ENCODE measurements around the gene RHOT2.

Gene RHOT2

DNA sequence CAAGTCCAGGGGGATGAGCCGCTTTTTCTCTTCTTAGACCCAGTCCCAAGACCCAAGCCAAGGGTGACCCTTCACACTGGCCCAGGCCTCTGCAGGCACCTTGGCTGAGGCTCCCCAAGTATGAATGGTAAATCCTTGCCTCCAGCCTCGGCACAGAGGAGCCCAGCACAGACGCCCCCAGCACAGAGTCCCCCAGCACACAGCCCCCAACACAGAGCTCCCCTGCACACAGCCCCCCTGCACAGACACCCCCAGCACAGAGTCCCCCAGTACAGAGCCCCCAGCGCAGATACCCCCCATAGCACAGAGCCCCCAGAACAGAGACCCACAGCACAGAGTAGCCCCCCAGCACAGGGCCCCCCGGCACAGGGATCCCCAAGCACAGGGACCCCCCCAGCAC, 27.3 kb upstream of the RHOT2 start:
- DNase-seq = no peak
- peaks cover 7% of the 10 kb centered on the region for H3K27me3 Mint-ChIP-seq
- H3K27ac Mint-ChIP-seq = no peak overlapping the region
- no peak for ATAC-seq
- H3K4me1 Mint-ChIP-seq = peaks cover 52% of the 10 kb centered on the region
- peak overlapping the region; percentile 66 to 68 for H3K4me3 Mint-ChIP-seq
- H3K9me3 Mint-ChIP-seq = no peaks in the 10 kb centered on the region

DNA sequence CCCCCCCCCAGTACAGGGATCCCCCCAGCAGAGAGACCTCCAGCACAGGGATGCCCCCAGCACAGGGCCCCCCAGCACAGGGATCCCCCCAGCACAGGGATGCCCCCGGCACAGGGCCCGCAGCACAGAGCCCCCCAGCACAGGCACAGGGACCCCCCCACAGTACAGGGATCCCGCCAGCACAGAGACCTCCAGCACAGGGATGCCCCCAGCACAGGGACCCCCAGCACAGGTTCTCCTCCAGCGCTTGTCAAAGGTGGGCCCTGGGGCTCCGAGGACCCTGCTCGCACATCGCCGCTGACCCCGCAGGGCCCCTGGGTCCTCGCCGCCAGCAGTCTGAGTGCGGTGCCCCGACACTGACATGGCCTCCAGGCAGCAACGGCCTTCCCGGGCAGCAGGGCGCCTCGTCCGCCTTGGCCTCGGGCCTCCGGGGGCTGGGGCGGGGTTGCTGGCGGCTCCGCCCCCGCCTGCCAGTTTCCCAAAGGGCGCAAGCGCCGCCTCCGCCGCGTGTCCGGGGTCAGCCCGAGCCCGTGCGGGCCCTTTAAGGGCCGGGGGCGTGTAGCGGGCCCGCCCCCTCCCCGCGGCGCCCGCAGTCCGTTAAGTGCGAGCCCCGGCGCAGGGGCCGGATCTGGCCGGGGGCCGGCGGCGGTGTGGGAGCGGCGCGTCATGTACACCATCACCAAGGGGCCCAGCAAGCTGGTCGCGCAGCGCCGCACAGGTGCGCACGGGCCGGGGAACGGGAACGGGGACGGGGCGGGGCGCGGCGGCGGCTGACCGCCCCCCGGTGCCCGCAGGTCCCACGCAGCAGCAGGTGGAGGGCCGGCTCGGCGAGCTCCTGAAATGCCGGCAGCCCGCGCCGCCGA, 26.4 kb upstream of the RHOT2 start, which contains the start of gene MCRIP2:
Gene MCRIP2, plus strand, starts transcription at position 503 of the 863 bp plus-strand sequence. Its CDS starts 164 bp downstream, at position 667.
- Mint-ChIP-seq H3K27ac (no peak within 1 kb of the TSS), H3K4me3 (peak within 1 kb of the TSS; percentile 81 to 86), H3K27me3 (peaks cover 5% of the 10 kb centered on the region), H3K4me1 (peaks cover 58% of the 10 kb centered on the region), H3K9me3 (no peaks in the 10 kb centered on the region)
- DNase-seq (peak; percentile 76 to 82), ATAC-seq (peak; percentile 67)

DNA sequence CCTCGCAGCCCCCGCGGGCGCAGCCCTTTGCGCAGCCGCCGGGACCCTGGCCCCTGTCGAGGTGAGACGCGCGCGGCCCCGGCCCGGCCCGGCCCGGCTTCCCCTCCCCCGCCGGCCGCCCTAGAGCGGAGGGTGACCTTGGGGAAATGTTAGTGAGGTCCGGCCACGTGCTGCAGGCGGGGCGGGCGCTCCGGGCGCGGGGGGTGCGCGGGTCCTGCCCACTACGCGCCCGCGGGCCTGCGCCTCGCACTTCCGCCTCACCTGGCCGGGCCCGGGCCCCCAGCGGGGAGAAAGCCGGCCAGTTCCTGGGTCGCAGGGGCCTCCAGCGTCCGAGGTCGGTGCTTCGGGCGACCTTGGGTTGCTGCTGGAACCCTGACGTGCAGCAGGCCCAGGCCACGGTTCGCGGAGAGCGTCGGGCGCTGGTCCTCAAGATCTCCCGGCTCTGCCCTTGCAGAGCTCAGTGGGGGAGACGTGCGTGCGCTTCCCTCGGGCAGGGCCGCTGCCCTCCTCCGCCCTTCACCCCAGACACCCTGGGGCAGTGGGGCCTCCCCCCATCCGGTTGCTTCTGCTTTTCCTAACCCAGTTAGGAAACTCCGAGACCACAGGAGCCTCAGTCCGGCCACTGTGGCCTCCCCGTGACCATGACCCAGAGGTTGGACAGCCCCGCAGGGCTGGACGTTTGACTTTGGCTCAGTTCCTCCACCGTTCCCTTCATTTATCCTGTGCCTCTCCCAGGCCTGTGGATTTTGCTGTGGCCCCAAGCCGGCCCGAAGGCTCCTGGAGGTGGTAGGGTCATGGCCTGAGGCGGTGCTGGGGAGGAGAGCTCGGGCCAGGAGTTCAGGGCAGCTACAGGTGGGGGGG, 25.5 kb upstream of the RHOT2 start:
- Mint-ChIP-seq H3K9me3 (no peaks in the 10 kb centered on the region), H3K27ac (peak overlapping the region in 1 of 2 donors; percentile 27), H3K4me3 (peak overlapping the region; percentile 81 to 86), H3K4me1 (peaks cover 60% of the 10 kb centered on the region), H3K27me3 (no peaks in the 10 kb centered on the region)
- peak; percentile 41 for ATAC-seq
- DNase-seq = peak in 1 of 2 donors; percentile 39

DNA sequence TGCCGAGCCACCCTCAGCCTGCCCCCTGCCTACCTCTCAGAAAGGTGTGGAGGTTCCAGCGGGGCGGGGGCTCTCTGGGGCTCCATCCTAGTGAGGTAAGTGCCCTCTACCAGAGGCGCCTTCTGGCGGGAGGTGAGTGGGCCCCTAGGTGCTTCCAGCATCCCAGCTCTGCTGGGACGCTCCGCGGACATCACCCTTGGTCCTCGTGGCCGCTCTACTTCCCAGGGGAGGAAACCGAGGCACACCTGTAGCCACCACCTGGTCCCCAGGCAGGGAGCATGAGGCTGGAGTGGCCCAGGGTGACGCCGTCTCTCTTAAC, 24.9 kb upstream of the RHOT2 start:
- H3K27ac Mint-ChIP-seq = peak overlapping the region in 1 of 2 donors; percentile 74
- H3K4me3 Mint-ChIP-seq = peak overlapping the region; percentile 81 to 86
- peaks cover 60% of the 10 kb centered on the region for H3K4me1 Mint-ChIP-seq
- no peaks in the 10 kb centered on the region for H3K27me3 Mint-ChIP-seq
- DNase-seq = no peak
- no peak for ATAC-seq
- H3K9me3 Mint-ChIP-seq = no peaks in the 10 kb centered on the region

DNA sequence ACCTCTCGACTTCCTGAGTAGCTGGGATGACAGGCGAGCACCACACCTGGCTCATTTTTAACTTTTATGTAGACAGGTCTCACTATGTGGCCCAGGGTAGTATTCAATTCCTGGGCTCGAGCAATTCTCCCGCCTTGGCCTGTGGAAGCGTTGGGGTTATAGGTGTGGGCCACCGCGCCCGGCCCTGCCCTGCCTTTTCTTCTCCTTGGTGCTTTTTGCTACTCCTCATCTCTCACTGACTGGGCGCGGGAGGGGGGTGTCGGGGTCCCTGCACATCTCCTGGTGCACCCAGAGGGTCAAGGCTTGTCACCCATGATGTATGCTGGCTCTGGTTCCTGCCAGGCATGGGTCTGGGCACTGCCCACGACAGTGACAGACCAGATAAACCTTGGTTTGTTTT, 23.4 kb upstream of the RHOT2 start:
- DNase-seq (no peak), ATAC-seq (no peak)
- Mint-ChIP-seq H3K27me3 (no peaks in the 10 kb centered on the region), H3K9me3 (no peaks in the 10 kb centered on the region), H3K4me3 (peak overlapping the region; percentile 81 to 86), H3K27ac (peak overlapping the region in 1 of 2 donors; percentile 69), H3K4me1 (peaks cover 59% of the 10 kb centered on the region)

DNA sequence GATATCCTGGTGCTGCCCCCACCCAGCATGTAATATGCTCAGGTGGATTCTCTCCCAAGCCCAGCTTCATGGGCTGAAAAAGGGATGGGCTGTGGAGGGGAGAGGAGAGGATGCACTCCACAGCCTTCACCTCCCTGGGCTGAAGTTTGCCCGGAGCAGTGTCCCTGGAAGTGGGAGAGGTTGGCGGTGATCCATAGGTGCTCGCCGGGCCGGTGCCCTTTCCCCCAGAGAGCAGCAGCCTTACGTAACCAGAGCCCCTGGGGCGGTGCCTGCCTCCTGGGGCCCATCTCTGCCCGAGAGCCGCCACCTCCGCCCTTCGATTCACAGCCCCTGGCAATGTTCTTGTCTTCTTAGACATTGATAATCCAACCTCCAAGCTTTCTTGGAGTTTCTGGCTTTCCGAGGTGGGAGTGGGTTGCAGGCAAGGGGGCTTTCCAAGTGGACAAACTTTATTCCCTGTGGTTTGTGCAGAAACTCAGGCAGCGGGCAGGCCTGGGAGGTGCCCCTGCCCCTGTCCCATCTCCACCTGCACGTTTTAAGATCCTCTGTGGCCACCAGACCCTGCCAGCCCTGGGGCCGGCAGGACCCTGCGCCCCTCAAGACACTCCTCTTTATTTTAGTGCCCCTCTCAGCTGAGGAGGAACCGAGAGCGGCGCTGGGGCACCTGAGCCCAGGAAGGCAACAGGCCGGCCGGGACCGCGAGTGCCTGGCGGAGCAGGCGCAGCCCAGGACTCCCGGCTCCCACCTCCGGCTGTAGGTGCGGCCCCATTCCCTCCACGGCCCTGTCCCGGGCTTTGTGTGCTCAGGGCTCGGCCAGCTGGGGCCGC, 21.9 kb upstream of the RHOT2 start:
- Mint-ChIP-seq H3K4me1 (peaks cover 71% of the 10 kb centered on the region), H3K27ac (no peak overlapping the region), H3K27me3 (no peaks in the 10 kb centered on the region), H3K9me3 (no peaks in the 10 kb centered on the region), H3K4me3 (no peak overlapping the region)
- no peak for DNase-seq
- no peak for ATAC-seq

DNA sequence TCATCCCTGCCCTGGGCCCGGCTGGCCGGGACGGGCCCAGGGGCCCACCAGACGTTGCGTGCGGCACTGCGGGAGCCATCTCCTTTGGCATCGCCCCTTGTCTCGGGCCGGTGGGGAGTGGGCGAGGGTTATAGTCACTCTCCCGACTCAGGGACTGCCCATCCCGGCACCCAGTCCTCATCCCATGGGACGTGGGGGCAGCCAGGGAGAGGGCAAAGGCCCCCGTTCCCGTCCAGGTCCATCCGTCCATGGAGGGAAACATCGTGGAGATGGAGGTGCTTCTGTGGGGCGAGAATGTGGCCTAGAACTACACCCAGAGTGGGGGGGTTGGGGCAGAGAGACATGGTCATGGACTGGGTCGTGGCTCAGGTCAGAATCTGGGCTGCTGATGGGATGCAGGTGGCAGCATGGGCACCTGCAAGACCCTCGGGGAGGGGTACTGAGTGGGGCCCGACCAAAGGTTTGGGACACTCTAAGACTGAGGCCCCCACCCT, 21.2 kb upstream of the RHOT2 start:
- Mint-ChIP-seq H3K9me3 (no peaks in the 10 kb centered on the region), H3K4me3 (no peak overlapping the region), H3K27me3 (no peaks in the 10 kb centered on the region), H3K4me1 (peaks cover 78% of the 10 kb centered on the region), H3K27ac (no peak overlapping the region)
- DNase-seq = no peak
- ATAC-seq = no peak

DNA sequence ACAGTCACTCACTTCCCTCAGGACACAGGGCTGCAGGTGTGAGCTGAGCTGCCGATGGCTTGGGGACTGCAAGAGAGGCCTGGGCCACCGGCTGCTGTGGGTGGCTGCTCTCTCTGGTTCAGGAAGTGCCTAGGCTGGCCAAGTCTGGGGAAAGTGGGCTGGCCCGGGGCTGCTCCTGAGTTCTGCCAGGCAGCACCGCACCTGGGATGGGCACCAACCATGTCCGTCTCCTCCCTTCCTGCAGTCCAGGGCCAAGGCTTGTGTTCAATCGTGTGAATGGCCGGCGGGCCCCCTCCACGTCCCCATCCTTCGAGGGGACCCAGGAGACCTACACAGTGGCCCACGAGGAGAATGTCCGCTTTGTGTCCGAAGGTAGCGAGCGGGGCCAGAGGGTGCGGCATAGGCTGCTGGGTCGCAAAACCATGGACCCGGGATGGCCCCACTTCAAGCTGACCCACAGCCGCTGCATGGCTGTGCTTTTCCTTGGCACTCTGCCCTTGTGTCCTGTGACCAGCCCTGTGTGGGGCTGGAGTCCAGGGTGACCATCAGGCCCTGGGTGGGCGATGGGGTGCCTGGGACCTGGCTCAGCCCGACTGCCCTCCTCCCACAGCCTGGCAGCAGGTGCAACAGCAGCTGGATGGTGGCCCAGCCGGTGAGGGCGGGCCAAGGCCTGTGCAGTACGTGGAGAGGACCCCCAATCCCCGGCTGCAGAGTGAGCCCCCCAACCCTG, 20.6 kb upstream of the RHOT2 start:
- Mint-ChIP-seq H3K4me1 (peaks cover 78% of the 10 kb centered on the region), H3K9me3 (no peaks in the 10 kb centered on the region), H3K27ac (no peak overlapping the region), H3K27me3 (no peaks in the 10 kb centered on the region), H3K4me3 (peak overlapping the region in 1 of 2 donors; percentile 58)
- ATAC-seq (no peak), DNase-seq (no peak)

DNA sequence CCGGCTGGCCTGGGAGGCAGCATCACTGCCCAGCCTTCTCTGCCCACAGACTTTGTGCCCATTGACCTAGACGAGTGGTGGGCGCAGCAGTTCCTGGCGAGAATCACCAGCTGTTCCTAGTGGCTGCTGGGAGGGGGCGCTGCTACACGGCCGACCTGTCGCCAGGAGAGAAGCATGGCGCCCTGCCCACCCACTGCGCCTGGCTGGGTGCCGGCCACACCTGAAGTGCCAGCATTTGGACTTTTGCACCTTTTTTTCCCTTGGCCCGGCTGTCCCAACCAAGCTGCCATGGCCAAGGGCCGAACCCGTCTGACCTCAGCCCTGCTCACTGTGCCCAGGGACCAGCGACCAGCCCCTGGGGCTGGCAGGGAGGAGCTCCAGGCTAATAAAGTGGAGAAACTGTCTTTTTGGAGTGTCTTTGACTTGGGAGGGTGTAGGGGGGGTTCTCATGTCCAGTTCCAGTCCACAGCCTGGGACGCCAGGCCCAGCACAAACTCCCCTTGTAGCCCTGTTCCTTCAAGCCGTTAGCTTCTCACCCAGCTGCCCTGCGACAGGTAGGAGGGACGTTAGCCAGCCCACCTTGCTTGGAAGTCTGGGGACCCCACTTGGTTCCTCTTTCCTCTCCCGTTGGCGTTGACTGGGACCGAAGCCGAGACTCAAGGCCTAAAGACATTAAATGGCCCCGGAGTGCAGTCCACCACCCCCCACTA, 19.7 kb upstream of the RHOT2 start:
- Mint-ChIP-seq H3K27ac (peak overlapping the region; percentile 52 to 94), H3K4me3 (peak overlapping the region; percentile 86 to 90), H3K4me1 (peaks cover 70% of the 10 kb centered on the region), H3K27me3 (no peaks in the 10 kb centered on the region), H3K9me3 (no peaks in the 10 kb centered on the region)
- DNase-seq = peak; percentile 34 to 57
- peak; percentile 19 for ATAC-seq

DNA sequence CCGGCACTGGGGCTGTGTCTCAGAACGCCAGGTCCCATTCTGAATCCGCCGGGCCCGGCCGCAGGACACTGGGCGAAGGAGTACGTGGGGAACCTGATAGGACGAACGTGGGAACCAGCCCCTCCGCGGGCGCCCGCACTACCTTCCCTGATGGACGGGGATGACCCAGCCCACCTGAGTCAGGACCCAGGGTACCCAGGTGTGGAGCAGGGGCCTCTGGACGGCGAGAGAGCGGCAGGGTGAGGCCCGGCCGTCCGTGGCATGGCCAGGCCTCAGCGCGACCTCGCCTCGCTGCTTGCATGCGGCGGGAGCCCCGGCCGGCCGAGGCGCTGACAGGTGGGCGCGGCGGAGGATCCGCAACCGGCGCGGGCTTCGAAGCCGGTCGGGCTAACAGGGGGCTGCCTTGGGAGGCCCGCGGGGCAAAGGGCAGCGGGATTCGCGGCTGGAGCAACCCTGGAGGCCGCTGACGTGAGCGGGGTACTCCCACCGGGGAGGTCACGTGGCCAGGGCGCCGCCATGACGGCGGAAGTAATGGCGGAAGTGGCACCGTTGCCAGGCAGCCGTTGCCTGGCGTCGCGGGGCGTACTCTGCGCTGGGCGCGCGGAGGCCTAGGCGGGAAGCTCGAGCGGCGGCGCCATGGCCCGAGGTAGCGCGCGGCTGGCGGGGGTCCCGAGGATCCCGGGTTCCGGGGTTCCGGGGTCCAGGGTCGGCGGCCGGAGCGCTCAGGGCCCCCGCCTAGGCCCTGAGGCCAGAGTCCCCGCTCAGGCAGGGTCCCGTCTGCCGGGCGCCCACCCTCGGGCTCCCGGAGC, 18.9 kb upstream of the RHOT2 start, which contains the start of gene WDR90:
Gene WDR90, plus strand, starts transcription at position 585 of the 809 bp plus-strand sequence. Its CDS starts 52 bp downstream, at position 637.
- Mint-ChIP-seq H3K27me3 (no peaks in the 10 kb centered on the region), H3K9me3 (no peaks in the 10 kb centered on the region), H3K27ac (peak within 1 kb of the TSS; percentile 52 to 94), H3K4me3 (peak within 1 kb of the TSS; percentile 86 to 90), H3K4me1 (peaks cover 62% of the 10 kb centered on the region)
- ATAC-seq (peak; percentile 93), DNase-seq (peak; percentile 86 to 92)

DNA sequence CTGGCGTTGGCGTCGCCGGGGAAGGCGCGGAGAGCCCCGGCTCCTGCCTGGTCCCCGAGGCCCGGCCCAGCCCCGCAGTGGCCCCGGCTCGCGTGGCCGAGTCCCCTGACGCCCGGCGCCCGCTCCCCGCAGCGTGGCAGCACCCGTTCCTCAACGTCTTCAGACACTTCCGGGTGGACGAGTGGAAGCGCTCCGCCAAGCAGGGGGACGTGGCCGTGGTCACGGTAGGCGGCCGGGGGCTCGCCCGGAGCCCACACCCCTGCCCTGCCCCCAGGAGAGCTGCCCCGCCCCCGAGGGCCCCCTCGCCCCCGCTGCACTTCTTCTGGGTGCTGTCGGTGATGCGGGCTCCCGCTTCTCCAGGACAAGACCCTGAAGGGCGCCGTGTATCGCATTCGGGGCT, 18.3 kb upstream of the RHOT2 start:
- no peak for DNase-seq
- H3K9me3 Mint-ChIP-seq = no peaks in the 10 kb centered on the region
- ATAC-seq = peak; percentile 21
- peaks cover 56% of the 10 kb centered on the region for H3K4me1 Mint-ChIP-seq
- peak overlapping the region; percentile 79 to 81 for H3K4me3 Mint-ChIP-seq
- peak overlapping the region in 1 of 2 donors; percentile 82 for H3K27ac Mint-ChIP-seq
- H3K27me3 Mint-ChIP-seq = no peaks in the 10 kb centered on the region

DNA sequence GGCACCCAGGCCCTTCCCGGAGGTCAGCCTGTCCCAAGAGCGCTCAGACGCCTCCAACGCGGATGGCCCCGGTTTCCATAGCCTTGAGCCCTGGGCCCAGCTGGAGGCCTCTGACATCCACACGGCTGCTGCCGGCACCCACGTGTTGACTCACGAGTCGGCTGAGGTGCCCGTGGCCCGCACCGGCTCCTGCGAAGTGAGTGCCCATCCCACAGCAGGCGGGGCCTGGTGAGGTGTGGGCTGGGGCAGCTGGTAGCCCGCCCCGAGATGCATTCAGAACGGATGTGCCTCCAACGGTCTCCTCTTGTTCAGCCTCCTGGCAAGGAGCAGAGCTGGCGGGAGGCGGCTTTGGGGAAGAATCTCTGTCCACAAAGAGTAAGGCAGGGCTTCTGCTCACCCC, 16.1 kb upstream of the RHOT2 start:
- Mint-ChIP-seq H3K4me3 (no peak overlapping the region), H3K27ac (no peak overlapping the region), H3K4me1 (peaks cover 35% of the 10 kb centered on the region), H3K9me3 (no peaks in the 10 kb centered on the region), H3K27me3 (no peaks in the 10 kb centered on the region)
- no peak for DNase-seq
- ATAC-seq = no peak

Data from stimulated activated naive CD8-positive, alpha-beta T cell treated with anti-CD3 and anti-CD28 coated beads, Interleukin-15, amount 100 ng/mL, for 72 hours (primary cell).